K562 (cell line): Measurements from ENCODE around the gene CCDC28B. TPM values are rescaled to one million over a fixed set of nuclear protein-coding genes. Genes with fewer than 3 reads are reported as not detected.

ENCODE experiments used
- ARID2 ChIP-seq: fragments of 450-650 bp; IDR thresholded peaks from 2 replicates; pipeline ENCODE4 v1.6.1; 2017; ENCODE audit warnings: antibody characterized with exemption, mild to moderate bottlenecking
- ATF1 ChIP-seq, 2 experiments: fragments of 450-650 bp in 1 of 2; IDR thresholded peaks; 2 replicates each; pipeline ENCODE4 v1.6.1; 2016; ENCODE audit warnings: missing compliant biosample characterization in 1 of 2, missing genetic modification characterization in 1 of 2
- ATF7 ChIP-seq: fragments of 450-650 bp; IDR thresholded peaks from 2 replicates; pipeline ENCODE4 v1.7.1; 2014; ENCODE audit warnings: mild to moderate bottlenecking, moderate library complexity
- ESRRB ChIP-seq: fragments of 250-450 bp; sonication (Bioruptor Pico); IDR thresholded peaks from 2 replicates; pipeline ENCODE4 v1.5.0; 2020; ENCODE audit warnings: mild to moderate bottlenecking, moderate library complexity, borderline replicate concordance
- NFIC ChIP-seq: fragments of 450-650 bp; IDR thresholded peaks from 2 replicates; pipeline ENCODE4 v1.6.1; 2017; ENCODE audit warnings: mild to moderate bottlenecking, inconsistent platforms
- SMARCB1 ChIP-seq: IDR thresholded peaks from 2 replicates; pipeline ENCODE4 v1.6.1; 2011; ENCODE audit warnings: improper control_type of control experiment, low read depth; ENCODE audit not compliant: insufficient read length
- STAG1 ChIP-seq: sonication (generic); formaldehyde crosslinking; IDR thresholded peaks from 2 replicates; pipeline ENCODE4 v1.5.0; 2020; ENCODE audit warnings: missing genetic modification reagents, borderline replicate concordance
- TEAD4 ChIP-seq, 2 experiments: sonication (generic) in 1 of 2; formaldehyde crosslinking in 1 of 2; IDR thresholded peaks; 2 replicates each; pipeline versions ENCODE4 v1.6.1 to v1.8.0; 2012 to 2022; ENCODE audit warnings: borderline replicate concordance in 1 of 2, inconsistent platforms in 1 of 2, low read length in 1 of 2, mild to moderate bottlenecking in 1 of 2, missing genetic modification reagents in 1 of 2
- WHSC1 ChIP-seq: IDR thresholded peaks from one replicate; pipeline ENCODE4 v1.6.1; 2012; ENCODE audit warnings: low read length, control low read depth, inconsistent platforms
- YY1 ChIP-seq, 3 experiments: IDR thresholded peaks; 2 replicates each; pipeline ENCODE4 v1.6.1; 2011; ENCODE audit warnings: low read length in 2 of 3, mild to moderate bottlenecking in 2 of 3, moderate library complexity in 2 of 3, borderline replicate concordance in 1 of 3, control low read depth in 1 of 3, low read depth in 1 of 3; ENCODE audit not compliant: insufficient read depth in 3 of 3, insufficient replicate concordance in 2 of 3, control insufficient read depth in 1 of 3, insufficient read length in 1 of 3; ENCODE audit errors: extremely low read depth in 1 of 3
- ZBTB26 ChIP-seq: fragments of 450-650 bp; formaldehyde crosslinking; IDR thresholded peaks from 2 replicates; pipeline ENCODE4 v1.4.0; 2022; ENCODE audit warnings: missing genetic modification characterization
- ZC3H11A ChIP-seq: IDR thresholded peaks from 2 replicates; pipeline ENCODE4 v1.6.1; 2012; ENCODE audit warnings: low read depth, low read length, improper control_type of control experiment
- ZNF184 ChIP-seq: sonication (generic); formaldehyde crosslinking; IDR thresholded peaks from 2 replicates; pipeline ENCODE4 v1.5.0; 2020; ENCODE audit warnings: missing genetic modification reagents
- polyA plus RNA-seq, 8 experiments: library from polyadenylated mRNA; depleted of rRNA in 4 of 8; stranded (reverse) in 5 of 8; unstranded in 3 of 8; fragments of >200 nt; fragmentation: Nextera tagmentation in 2 of 8; fragmentation: Illumina TruSeq in 1 of 8; extraction: Ambion mirVana in 2 of 8; extraction: Trizol in 1 of 8; gene quantifications; 2 replicates each; pipeline versions ENCODE4 v1.2.1 to v1.2.3, GENCODE V29; 2011 to 2014; ENCODE audit warnings: inconsistent platforms in 1 of 8, missing spikeins in 1 of 8
- total RNA-seq, 7 experiments: library from RNA; depleted of rRNA in 6 of 7; stranded (reverse); fragments of >200 nt in 6 of 7; fragmentation: Illumina TruSeq in 2 of 7; extraction: Trizol in 2 of 7; gene quantifications; 2 replicates each; pipeline versions ENCODE4 v1.2.1 to v1.2.3, GENCODE V29; 2011 to 2021; ENCODE audit warnings: low replicate concordance in 1 of 7
- TF ChIP-seq, protein P1 (sequence below): sonication (generic); formaldehyde crosslinking; IDR thresholded peaks from 2 replicates; pipeline ENCODE4 v1.8.1; 2023; ENCODE audit warnings: mild to moderate bottlenecking, missing genetic modification reagents

The CCDC28B gene
- total and polyA plus RNA-seq, 9 of the 15 experiments (the other 6 are each of a cell fraction or from before 2014, with no cell fraction given): 5.7 to 54.5 (median 31.7) TPM

DNA sequence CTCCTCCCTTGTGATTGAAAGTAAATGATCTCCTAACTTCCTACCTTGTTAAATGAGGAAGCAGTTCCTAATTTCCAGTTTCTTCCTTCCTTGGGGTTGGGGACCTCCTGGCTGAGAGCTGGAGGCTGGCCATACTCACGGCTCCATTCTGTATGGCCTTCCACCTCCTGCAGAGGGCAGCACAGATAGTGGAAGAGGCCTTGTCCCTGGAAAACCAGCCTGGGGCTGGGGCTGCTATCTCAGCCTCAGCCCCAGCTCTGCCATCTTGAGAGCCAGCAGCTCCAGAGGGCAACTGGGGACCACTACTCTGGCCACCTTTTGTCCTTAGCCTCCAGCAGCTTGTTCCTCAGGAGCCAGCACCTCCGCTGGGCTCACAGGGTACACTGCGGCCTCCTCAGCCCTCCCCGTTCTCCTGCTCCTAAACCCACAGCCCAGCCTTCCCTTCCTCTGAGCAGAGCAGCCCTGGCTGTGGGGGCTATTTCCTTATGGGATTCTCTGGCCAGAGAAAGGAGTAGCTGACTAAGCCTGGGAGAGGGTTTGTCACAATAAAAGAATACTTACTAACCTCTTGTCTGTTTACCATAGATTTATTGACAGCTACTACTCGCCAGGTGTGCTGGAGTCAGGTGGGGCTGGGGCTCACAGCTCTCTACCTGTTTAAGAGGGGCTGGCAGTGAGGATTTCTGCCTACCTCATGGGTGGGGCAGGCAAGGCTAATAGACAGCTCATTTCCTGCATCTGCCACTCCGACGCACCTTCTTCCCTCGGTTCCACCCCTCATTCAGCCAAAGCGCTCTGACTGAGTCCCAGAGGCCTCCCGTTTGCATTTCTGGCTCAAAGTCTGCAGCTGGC lies 15.5 kb downstream of the CCDC28B start (continued):
- peak; percentile 81; the same call in 1 of the 2 replicates for TF ChIP-seq STAG1 (CRISPR knock-in tag)
- TF ChIP-seq ZBTB26 (CRISPR knock-in tag): no peak
- 0 out of 2 replicates have a peak, but pooled peaks have one; percentile 17 for TF ChIP-seq TEAD4 (IDR thresholded peaks at IDR 0.05; ENCODE audit: low read length)
- TF ChIP-seq TEAD4 (CRISPR knock-in tag; IDR thresholded peaks at IDR 0.05; ENCODE audit: borderline replicate concordance): no peak
- TF ChIP-seq ESRRB: no peak
- TF ChIP-seq YY1 (IDR thresholded peaks at IDR 0.05; ENCODE audit: borderline replicate concordance in 1 of 3, control insufficient read depth in 1 of 3, extremely low read depth in 1 of 3, insufficient read depth in 3 of 3, insufficient read length in 1 of 3, insufficient replicate concordance in 2 of 3, low read depth in 1 of 3, low read length in 2 of 3): peak in 2 of 3 experiments; percentile 54 to 71
- 0 out of 2 replicates have a peak, but pooled peaks have one; percentile 27 for TF ChIP-seq NFIC
- TF ChIP-seq SMARCB1: no peak
- TF ChIP-seq ZC3H11A: no peak
- no peak for TF ChIP-seq ATF1 (CRISPR knock-in tag; IDR thresholded peaks at IDR 0.05)
- peak; percentile 15; the same call in 1 of the 2 replicates for TF ChIP-seq ATF1 (tag; IDR thresholded peaks at IDR 0.05)
- no peak for TF ChIP-seq WHSC1
- no peak for TF ChIP-seq ZNF184 (CRISPR knock-in tag)
- 0 out of 2 replicates have a peak, but pooled peaks have one; percentile 78 for TF ChIP-seq ARID2
- TF ChIP-seq, protein P1, sequence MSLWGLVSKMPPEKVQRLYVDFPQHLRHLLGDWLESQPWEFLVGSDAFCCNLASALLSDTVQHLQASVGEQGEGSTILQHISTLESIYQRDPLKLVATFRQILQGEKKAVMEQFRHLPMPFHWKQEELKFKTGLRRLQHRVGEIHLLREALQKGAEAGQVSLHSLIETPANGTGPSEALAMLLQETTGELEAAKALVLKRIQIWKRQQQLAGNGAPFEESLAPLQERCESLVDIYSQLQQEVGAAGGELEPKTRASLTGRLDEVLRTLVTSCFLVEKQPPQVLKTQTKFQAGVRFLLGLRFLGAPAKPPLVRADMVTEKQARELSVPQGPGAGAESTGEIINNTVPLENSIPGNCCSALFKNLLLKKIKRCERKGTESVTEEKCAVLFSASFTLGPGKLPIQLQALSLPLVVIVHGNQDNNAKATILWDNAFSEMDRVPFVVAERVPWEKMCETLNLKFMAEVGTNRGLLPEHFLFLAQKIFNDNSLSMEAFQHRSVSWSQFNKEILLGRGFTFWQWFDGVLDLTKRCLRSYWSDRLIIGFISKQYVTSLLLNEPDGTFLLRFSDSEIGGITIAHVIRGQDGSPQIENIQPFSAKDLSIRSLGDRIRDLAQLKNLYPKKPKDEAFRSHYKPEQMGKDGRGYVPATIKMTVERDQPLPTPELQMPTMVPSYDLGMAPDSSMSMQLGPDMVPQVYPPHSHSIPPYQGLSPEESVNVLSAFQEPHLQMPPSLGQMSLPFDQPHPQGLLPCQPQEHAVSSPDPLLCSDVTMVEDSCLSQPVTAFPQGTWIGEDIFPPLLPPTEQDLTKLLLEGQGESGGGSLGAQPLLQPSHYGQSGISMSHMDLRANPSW (CRISPR knock-in tag): no peak
- peak; percentile 17; the same call in 1 of the 2 replicates for TF ChIP-seq ATF7
